Thyroid gland (tissue), 4 donors: ENCODE results near the gene MYH14. TPM values are rescaled to one million over a fixed set of nuclear protein-coding genes. Genes with fewer than 3 reads are reported as not detected.
"Not testable (repeated sequence)": the region's sequence is repeated elsewhere in the genome, so short reads cannot be mapped to it uniquely, and the experiment has no call there.

Experiments
- DNase-seq, 2 donors: peaks; one replicate each; pipeline ENCODE4 v3.0.0-alpha.2; 2019
- H3K27ac ChIP-seq, 3 donors: fragments of 200-600 bp; sonication (generic); 1 replicate in 2 of 3; 2 replicates in 1 of 3; pipeline ENCODE4 v1.5.1; 2016 to 2019; ENCODE audit warnings: mild to moderate bottlenecking in 1 of 3, moderate library complexity in 1 of 3
- H3K27me3 ChIP-seq: fragments of 200-600 bp; sonication (generic); one replicate; pipeline ENCODE4 v1.5.1; 2019
- H3K36me3 ChIP-seq, 2 donors: fragments of 200-600 bp; sonication (generic); one replicate each; pipeline ENCODE4 v1.5.1; 2016 to 2019
- H3K4me1 ChIP-seq, 2 donors: fragments of 200-600 bp; sonication (generic); one replicate each; pipeline ENCODE4 v1.5.1; 2017 to 2019
- H3K4me3 ChIP-seq, 3 donors: fragments of 200-600 bp; sonication (generic); replicated peaks in 1 of 3; 1 replicate in 2 of 3; 2 replicates in 1 of 3; pipeline ENCODE4 v1.5.1; 2016; ENCODE audit warnings: mild to moderate bottlenecking in 1 of 3
- H3K9me3 ChIP-seq: fragments of 200-600 bp; sonication (generic); one replicate; pipeline ENCODE4 v1.5.1; 2017
- CTCF ChIP-seq, 6 experiments: fragments of 200-600 bp in 3 of 6; fragments of 450-650 bp in 3 of 6; sonication (generic) in 3 of 6; IDR thresholded peaks; one replicate each; pipeline ENCODE4 v1.5.1; 2016 to 2019; ENCODE audit warnings: antibody characterized with exemption in 6 of 6, mild to moderate bottlenecking in 2 of 6, inconsistent platforms in 1 of 6, moderate library complexity in 1 of 6
- POLR2A ChIP-seq, 2 donors: fragments of 450-650 bp; IDR thresholded peaks; one replicate each; pipeline ENCODE4 v1.6.1; 2017; ENCODE audit warnings: antibody characterized with exemption in 2 of 2, mild to moderate bottlenecking in 2 of 2, moderate library complexity in 1 of 2
- WGBS, 2 donors: methylation state at CpG; one replicate each; pipeline ENCODE4 v1.1.5; 2017; 5-methylcytosine and 5-hydroxymethylcytosine counted together
- intact Hi-C: fragments of 100-400 bp; cut with DNase I; formaldehyde crosslinking; loops from one replicate; pipeline ENCODE4 v1.15.1; 2023
- total RNA-seq, 4 donors: library from RNA; depleted of rRNA; stranded (reverse); fragments of >200 nt; gene quantifications; one replicate each; pipeline ENCODE4 v1.2.3, GENCODE V29; 2016

Gene MYH14
- total RNA-seq, 4 donors from 2014 or later, result 130 to 361 (median 183) TPM

GRCh38 chr19:50340331-50340730 is 136.9 kb downstream of the MYH14 start:
- DNase-seq, result no peak
- no peak for TF ChIP-seq POLR2A (IDR thresholded peaks at IDR 0.05)
- TF ChIP-seq CTCF (IDR thresholded peaks at IDR 0.05), result no peak
- no peak overlapping the region for H3K27ac ChIP-seq
- no peaks in the 10 kb centered on the region for H3K4me1 ChIP-seq
- H3K4me3 ChIP-seq, result no peak overlapping the region
- no peaks in the 10 kb centered on the region for H3K9me3 ChIP-seq
- H3K36me3 ChIP-seq, result no peaks in the 10 kb centered on the region
- intact Hi-C loops, result no loop called here
- H3K27me3 ChIP-seq, result no peaks in the 10 kb centered on the region

DNA sequence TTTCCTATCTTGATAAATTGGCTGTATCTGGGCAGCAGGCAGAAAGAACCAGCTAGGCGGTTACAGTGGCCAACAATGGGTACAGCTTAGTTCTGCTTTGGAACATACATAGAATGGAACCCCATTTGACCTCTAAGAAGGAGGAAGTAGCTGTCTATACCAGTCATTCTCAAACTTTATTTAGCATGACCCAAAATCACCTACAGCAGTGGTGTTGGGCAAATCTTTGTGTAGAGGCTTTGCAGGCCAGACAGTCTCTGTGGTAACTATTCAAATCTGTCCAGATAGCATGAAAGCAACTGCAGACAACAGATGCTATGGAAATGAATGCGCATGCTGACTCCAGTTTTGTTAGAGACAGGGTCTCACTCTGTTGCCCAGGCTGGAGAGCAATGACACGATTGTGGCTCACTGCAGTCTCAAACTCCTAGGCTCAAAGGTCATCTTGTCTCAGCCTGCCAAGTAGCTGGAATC is 137.7 kb downstream of the MYH14 start:
- WGBS, 2 donors, result 92 to 96% methylated on average over 3 of the region's 3 CpGs
- intact Hi-C loops, result no loop called here

DNA sequence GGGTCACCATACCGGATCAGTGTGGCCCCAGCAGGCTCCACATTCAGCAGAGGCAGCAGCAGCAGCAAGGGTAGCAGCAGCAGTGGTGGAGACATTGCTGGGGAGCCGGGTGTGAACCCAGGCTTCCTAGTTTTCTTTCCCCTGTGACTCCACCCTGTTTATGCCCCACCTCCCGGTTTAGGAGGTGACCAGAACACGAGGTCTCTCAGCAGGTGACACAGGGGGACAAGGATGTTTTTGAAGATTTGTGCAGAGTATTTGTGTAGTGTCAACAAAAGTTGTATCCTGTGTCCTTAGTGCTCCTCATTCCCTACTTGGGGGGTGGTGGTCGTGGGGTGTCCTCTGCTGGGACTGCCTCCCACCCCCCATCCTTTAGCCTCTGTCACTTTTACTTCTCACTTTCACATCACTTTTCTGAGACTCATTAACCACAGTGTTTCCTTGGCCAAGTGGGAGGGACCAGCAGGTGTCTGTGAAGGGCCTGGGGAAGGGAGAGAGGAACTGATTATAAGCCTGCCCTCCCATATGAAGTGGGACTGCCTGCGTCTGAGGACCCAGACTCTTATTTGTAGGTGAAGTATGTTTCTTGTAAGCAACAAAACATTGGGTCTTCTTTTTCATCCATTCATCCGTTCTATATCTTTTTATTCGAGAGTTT is 141.4 kb downstream of the MYH14 start:
- DNase-seq, result no peak
- Histone ChIP-seq H3K9me3 (no peaks in the 10 kb centered on the region), H3K27me3 (no peaks in the 10 kb centered on the region), H3K4me1 (peaks cover 29% of the 10 kb centered on the region in 2 donors), H3K36me3 (no peaks in the 10 kb centered on the region), H3K27ac (no peak overlapping the region), H3K4me3 (no peak overlapping the region)
- 77 to 85% methylated on average over 8 of the region's 8 CpGs for whole genome bisulfite sequencing, 2 donors
- TF ChIP-seq POLR2A (IDR thresholded peaks at IDR 0.05) (no peak), CTCF (IDR thresholded peaks at IDR 0.05) (no peak)
- intact Hi-C loops, result no loop called here

More for the DNA sequence above, 137.7 kb downstream of the MYH14 start:
- H3K36me3 ChIP-seq, result no peaks in the 10 kb centered on the region
- no peak overlapping the region for H3K27ac ChIP-seq
- H3K4me3 ChIP-seq, result no peak overlapping the region
- DNase-seq, result no peak
- H3K9me3 ChIP-seq, result no peaks in the 10 kb centered on the region
- no peaks in the 10 kb centered on the region for H3K27me3 ChIP-seq
- TF ChIP-seq CTCF (IDR thresholded peaks at IDR 0.05) (no peak), POLR2A (IDR thresholded peaks at IDR 0.05) (no peak)
- H3K4me1 ChIP-seq, result no peaks in the 10 kb centered on the region

DNA sequence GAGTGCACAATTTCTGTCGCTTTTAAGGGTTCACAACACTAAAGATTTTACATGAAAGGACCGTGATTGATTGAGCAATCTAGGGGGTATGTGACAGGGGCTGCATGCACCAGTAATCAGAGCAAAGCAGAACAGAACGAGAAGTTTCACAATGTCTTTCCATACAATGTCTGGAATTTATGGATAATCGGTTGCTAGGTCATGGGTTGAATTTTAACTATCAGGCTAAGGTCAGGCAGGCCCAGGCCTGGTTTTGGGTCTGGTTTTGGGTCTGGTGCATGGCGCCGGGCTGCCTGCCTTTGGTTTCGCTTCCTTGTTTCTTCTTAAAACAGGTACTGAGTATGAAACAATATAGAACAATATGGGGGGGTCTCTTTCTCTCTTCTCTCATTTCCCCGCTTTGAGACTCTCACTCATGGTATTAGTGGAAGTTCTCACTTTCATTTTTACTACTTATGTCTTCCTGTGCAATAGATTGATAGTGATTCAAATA is 143.7 kb downstream of the MYH14 start:
- H3K9me3 ChIP-seq, H3K36me3 ChIP-seq, H3K27me3 ChIP-seq, DNase-seq, H3K4me3 ChIP-seq, intact Hi-C loops: not testable (repeated sequence)
- 48 to 57% methylated on average over 8 of the region's 8 CpGs for WGBS, 2 donors
- peak overlapping the region; percentile 87 to 94 (median 94) for H3K27ac ChIP-seq
- peaks cover 39 to 49% of the 10 kb centered on the region in 2 donors for H3K4me1 ChIP-seq

GRCh38 chr19:50349277-50350057 is 146.0 kb downstream of the MYH14 start:
- WGBS, 2 donors, result 70 to 73% methylated on average over 20 to 21 of the region's 22 CpGs
- DNase-seq, result no peak
- TF ChIP-seq POLR2A (IDR thresholded peaks at IDR 0.05) (no peak), CTCF (IDR thresholded peaks at IDR 0.05) (no peak)
- peaks cover 39 to 52% of the 10 kb centered on the region in 2 donors for H3K4me1 ChIP-seq
- H3K4me3 ChIP-seq, result no peak overlapping the region
- intact Hi-C loops, result loop anchor here (10.0 kb wide), 1 partner anchor 435 kb away; no protein-coding TSS in a partner anchor
- H3K9me3 ChIP-seq, result no peaks in the 10 kb centered on the region
- H3K36me3 ChIP-seq, result no peaks in the 10 kb centered on the region
- H3K27ac ChIP-seq, result peak overlapping the region; percentile 81 to 94 (median 87)
- no peaks in the 10 kb centered on the region for H3K27me3 ChIP-seq
